HG02938 (cell line): ENCODE data around the gene CREBZF.

Experiments
- ATAC-seq: cut with Tn5 transposase; IDR thresholded peaks from one replicate; pipeline ENCODE4 v1.9.1; 2021; ENCODE audit warnings: mild to moderate bottlenecking, moderate library complexity; ENCODE audit not compliant: unreplicated experiment

Gene CREBZF, protein sequence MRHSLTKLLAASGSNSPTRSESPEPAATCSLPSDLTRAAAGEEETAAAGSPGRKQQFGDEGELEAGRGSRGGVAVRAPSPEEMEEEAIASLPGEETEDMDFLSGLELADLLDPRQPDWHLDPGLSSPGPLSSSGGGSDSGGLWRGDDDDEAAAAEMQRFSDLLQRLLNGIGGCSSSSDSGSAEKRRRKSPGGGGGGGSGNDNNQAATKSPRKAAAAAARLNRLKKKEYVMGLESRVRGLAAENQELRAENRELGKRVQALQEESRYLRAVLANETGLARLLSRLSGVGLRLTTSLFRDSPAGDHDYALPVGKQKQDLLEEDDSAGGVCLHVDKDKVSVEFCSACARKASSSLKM

DNA sequence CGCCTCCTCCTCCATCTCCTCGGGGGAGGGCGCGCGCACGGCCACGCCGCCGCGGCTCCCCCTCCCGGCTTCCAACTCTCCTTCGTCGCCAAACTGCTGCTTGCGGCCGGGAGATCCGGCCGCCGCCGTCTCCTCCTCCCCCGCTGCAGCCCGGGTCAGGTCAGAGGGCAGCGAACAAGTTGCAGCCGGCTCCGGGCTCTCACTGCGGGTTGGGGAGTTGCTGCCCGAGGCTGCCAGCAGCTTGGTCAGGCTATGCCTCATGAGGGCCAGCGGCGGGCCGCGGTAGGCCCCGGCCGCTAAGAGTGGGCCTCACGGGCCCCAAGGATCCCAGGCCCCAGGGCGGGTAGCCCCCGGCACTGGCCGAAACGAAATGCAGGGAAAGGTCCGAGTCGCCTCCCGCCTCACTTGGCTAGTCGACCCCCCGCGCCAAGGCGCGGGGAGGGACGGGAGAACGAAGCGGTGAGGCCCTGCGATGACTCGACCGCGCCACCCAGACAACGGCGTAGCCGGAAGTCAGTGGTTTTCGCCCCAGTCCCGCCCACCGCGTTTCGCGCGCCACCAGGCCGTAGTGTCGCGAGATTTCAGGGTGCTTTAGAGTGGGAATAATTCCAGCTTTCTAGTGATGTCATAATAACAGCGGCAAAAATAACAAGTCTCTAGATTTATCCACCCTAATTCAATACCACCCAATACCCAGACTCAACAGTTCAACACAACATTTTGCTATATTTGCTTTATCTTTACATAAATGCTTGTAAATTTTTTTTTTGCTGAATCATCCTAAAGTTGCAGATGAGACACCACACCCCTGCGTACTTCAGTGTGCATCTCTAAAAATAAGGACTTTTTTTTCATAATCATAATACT, at the start of gene CREBZF:
TSS of gene CREBZF (minus strand) at position 515 of the 867 bp plus-strand sequence. CDS start at position 261, 254 bp downstream.
- peak; percentile 83 for ATAC-seq

DNA sequence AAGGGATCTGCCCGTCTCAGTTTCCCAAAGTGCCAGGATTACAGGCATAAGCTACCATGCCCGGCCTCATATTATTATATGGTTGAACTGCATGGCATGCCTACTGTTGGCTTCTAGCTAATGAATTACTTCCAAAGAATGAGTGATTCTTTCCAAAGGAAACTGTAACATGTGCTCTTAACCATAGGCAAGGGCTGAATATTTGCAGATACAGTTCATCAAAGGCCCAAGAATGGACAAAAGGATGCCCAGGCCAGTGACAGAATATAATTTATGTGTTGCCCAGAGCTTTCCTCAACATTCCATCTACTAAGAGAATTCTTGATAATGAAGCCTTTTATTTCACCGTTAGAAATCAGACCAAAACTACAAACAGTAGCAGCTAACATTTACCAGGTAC, 48.0 kb upstream of the CREBZF start:
- ATAC-seq: no peak

DNA sequence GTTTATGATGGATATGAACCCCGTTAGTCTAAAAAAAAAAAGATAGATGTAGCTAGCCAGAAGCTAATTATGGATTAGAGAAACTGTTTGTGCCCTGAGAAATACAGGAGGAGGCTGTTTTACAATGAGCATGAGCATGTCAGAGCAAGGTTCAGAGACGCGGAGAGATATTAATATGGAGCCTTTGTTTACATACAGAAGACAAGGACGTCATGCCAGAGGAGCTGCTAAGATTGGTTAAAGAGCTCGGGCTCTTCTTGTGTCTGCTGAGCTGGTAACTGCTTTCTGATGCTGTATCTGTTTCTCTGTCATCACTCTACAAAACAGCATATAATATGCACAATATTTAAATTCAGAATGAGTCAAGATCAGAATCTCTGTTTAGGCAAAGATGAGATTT, 46.0 kb upstream of the CREBZF start:
- ATAC-seq: no peak

DNA sequence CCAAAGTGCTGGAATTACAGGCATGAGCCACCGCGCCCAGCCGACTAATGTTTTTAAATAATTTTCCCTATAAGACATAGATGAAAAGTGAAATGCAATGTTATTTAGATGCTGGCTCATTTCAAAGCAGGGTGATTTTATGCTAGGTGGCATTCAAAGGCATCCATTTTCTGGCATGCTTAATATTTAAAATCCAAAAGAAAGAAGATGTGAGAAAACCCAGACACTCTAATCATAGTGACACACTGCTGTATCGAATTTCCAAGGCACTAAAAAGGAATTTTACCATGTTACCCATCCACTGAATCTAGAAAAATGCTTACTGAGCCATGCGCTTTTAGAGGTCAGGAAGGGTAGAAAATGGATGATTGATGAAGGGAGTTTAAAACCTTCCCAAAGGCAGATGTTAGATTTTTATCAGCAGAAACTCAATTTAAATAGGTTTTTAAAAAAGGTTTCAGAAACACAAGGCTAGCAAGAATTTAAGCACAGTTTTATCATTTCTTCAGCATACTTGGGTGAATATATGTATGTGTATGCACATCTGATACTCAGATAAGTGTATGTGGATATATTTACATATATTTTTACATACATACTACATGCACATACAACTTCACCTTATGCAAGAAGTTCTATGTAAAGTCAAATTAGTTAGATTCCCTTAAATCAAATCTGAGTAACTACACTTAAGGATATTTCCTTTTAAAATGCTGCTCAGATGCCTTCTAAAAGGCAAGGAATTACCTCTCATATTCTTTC, 45.2 kb upstream of the CREBZF start:
- no peak for ATAC-seq

DNA sequence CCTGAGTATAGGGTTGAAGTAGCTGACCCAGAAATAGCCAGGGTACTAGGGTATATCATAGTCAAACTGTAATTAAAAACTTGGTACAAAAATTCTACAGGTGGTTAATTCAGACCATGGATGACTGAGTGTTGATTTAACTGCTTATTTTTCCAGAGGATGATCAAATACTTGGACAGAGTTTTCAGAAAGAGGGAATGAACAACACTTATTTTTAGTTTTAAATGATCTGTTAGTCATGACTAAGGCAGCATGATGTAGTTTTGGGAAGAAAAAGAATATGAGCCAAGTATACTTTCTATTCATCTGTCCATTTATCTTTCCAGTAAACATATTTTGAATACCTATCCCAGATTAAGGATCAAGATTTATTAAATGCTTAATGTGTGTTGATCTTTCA, 40.9 kb upstream of the CREBZF start:
- ATAC-seq: no peak

DNA sequence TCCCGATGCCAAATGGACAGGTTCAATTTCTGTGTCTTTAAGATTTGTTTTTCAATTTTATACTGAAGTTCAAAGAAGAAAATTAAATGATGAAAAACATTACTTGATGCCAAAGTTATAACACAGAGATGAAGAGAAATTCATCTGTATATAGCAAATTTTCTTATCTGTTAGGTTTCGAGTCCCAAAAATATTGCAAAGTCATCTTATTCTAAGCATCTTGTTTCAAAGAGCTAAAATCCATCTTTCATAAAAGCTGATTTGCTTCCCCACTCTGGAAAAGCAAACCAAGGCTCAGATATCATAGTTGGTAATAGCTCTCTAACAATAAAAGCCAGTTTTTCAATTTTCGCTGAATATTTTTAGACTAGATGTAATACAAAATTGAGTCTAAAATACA, 40.0 kb upstream of the CREBZF start:
- no peak for ATAC-seq

DNA sequence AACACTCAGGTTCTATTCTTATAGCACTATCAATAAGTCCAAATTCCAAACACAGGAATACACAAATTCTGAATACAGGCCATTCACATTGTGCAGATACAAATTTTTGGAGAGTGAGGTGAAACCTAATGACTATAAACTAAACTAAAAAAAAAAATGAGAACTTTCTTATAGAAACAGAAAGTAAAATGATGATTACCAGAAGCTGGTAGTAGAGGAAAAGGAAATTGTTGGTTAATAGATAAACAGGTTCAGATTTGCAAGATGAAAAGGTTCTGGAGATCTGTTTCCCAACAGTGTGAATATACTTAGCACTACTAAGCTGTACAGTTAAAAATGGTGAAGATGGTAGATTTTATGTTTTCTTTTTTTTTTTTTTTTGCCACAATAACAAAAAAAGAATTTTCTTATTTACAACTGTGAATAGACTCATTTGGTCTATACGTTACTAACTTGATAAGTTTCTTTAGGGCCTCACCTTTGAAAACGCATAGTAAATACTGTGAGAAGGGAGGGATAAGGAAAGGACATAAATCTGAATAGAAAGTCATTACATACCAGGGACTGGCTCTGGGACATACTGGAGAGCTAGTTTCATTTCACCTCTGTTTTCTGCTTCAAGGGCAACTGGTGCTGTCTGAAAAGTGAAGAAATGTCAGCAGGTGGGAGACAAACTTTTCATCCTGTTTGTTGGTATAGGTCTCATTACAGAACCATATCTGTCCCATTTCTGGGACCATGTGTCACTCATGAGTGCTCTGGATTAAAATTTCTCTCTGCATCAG, 35.2 kb upstream of the CREBZF start:
- ATAC-seq: peak; percentile 91

DNA sequence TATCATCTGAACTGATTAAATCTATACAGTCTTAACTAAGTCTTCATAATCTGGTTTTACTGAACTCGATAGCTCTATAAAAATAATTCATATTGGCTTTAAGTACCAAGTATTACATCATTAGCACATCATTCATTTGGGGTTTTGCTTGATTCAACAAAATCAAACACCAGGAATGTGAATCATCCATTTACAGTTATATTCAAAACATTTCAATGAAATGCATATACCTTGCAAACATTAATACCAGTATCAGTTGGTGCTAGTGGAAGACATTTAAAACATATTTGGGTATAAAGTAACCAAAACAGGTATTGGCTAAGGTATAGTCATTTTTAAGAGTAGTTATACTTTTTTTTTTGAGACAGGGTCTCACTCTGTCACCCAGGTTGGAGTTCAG, 33.3 kb upstream of the CREBZF start:
- no peak for ATAC-seq

DNA sequence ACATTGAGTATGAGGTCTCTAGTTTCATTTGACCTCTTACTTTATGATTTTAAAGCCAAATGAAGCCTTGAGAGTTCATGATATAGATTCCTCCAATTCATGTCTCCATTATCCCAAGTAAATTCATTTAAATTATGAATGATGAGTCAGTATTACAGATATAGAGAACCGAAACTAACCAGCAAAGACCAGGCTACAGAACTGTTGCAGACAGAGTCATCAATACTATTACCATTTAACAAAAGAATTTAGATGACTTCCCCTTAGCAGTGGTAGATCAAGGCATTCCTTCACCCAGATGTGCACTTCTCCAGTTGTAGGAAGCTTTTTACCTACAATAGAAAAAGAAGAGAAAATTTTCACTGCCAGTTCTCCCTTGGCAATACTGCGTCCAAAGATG, 32.8 kb upstream of the CREBZF start:
- ATAC-seq: peak; percentile 42

DNA sequence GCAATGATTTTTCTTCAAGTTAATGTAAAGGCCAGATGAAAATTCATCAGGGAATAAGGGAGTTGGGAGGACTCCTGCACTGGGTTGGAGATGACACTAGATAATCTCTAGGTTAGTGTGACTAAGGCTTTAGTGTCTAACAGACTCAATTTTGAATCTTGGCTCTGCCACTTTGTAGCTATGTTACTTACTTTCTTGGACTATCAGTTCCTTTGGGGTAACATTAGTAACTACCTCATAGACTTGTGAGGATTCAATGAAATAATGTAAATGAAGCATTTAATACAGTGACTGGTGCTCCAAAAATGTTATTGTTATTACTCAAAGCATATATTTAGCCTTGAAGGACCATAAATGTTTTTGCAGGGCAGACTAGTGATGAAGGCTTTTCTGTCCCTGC, 30.6 kb upstream of the CREBZF start:
- no peak for ATAC-seq

DNA sequence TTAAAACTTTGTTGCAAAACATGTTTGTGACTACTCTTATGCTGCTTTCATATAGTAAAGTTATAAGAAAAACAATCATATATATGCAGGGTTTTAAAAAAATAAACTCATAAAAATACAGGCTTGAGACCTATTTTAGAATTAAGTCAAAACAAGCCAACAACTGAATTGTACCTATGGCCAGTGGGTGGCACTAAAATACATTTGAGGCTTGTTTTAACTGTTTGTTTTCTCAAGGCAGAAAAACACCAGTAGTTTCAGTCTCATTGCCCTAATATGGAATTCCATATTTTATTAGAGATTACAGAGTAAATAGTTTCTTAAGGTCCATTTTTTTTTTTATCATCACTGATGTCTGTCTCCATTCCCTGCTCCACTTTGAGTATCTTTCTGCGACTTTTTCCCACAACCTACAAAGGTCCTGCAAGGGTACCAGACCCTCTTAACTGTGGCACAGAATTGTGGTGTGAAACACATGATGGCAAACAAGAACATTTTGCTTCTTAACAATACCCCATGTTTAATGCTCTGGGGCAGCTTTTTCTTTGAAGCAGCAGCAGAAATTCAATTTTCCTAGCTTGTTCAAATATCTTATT, 29.6 kb upstream of the CREBZF start:
- ATAC-seq: no peak

DNA sequence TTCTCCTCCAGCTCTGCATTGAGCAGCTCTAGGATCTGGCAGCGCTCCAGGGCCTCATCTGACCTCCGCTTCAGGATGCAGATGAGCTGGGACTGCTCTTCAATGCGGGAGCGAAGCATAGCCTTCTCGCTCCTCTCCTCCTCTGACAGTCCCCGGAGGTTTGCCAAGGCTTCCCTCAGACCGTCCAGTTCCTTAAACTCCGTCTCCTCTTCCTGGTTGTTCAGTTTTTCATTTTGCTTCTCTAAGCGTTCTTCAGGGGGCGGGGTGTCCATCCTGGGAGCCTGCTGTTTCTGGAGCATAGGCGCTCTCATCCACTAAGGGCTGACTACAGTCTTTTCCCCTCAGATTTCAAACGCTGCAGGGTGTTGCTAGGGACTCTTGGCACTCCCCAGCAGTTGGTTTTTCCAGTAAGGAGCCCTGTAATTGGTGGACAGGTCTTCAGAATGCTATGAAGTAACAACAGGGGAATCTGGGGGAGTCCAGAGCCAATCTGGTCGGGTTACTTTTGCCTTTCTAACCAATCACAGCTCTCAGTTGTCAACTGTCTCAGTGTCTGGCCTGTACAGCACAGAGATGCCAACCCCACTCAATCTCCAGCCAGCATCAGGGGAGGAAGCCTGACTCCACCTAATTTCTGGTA, 21.0 kb upstream of the CREBZF start, which contains the start of gene CCDC89:
TSS of gene CCDC89 (minus strand) at position 376 of the 640 bp plus-strand sequence. CDS start at position 311, 65 bp downstream.
- no peak for ATAC-seq

DNA sequence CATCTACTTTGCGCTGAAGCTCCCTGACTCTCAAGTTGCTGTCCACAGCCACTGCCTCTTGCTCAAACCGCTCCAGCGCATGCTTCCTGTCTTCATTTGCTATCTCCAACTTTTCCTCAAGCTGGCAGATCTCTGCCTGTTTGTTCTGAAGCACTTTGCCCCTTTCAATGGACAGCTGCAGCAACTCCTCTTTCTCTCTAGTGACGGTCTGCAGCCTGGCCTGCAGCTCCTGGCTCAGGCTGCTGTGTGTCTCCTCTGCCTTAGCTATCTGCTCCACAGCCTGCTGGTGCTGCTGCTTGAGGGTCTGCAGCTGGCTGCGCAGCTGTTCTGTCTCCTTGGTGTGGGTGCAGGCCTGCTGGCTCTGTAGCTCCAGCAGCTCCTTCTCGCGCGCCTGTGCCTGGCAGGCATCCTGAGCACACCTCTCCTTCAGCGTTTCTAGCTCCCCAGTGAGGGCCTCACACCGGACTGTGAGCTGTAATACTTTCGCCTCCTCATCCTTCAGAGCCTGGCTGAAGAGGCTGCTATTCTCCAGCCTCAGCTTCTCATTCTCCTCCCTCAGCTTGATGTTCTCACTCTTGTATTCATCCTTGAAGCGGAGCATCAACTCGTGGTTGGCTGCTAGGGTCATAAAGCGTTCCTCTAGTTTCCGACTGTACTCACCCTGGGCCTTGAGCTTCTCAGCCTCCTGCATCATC, 20.3 kb upstream of the CREBZF start:
- no peak for ATAC-seq

DNA sequence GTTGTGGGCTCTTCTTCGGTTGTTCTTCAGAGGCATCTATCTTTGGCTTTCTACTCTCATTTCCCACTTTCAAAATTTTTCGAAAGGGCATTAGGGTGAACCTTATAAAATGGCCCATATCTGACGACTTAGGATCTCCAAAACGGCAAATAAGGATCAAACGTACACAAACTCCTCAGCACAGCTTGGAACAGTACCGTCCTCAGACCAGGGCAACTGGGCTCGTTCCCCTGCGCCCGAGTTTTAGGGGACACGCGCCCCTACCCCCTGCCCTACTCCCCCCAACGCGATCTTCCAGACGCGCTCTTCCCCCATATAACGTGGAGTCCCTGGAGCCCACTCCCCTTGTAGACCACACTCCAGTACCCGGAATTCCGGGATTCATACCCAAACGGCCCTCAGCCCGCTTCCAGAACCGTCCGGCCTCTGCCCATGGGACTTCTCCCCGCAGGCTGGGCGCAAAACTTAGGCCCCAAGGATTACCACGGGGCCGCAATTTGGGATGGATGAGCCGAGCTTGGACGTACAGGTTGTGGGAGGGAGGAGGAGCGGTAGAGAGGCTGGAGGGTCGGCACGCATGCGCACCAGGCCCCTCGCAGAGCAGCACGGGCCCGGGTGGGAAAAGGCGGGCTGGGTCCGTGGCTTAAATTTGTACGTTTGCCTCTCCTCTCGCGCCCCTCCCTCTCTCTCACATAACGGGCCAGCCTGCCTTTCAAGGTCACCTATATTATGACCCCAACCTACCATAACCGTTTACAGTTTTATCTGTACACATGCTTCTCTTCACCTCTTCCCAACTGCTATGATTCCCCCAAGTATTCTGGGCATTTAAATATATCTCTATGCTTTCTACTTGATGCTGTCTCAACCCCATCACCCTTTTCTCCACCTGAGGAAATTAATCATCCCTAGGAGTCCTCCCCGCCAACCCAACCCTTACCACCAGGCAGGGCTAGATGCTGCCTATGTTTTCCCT, 17.7 kb upstream of the CREBZF start:
- peak; percentile 84 for ATAC-seq

DNA sequence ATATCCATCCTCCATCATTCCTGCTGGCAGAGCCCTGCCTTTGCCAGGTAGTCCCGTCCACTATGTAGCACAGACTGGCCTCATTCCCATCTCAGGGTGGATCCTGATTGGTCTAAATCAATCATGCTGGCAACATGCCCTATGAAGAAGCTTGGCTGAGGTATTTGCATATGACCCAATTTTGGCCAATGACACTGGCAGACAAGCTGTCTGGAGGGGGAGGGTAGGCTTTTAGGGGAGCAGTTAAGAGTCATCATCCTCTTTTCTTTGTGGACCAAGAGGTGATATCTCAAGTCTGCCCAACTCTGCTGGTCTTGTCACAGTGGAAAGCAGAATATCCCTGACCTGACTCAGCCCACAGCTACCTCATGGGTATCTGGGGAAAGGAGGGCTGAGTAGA, 16.0 kb upstream of the CREBZF start:
- ATAC-seq: no peak

DNA sequence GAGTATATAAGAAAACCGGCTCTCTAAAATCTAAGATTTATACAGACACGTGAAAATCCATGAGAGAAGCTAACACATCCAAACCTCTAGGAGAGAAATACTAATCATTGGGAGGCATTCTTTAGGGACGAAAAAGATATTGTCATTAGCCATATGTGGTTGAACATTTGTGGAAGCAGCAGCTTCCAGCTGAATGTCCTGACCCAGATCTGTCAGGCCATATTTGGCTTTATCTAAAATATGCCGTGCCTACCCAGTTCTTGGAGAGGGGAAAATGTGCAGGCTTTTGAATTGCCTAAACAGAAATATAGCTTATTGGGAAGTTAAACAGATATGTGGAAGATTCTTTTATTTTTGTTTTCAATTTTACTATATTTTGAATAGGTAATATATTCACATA, 14.6 kb upstream of the CREBZF start:
- no peak for ATAC-seq

DNA sequence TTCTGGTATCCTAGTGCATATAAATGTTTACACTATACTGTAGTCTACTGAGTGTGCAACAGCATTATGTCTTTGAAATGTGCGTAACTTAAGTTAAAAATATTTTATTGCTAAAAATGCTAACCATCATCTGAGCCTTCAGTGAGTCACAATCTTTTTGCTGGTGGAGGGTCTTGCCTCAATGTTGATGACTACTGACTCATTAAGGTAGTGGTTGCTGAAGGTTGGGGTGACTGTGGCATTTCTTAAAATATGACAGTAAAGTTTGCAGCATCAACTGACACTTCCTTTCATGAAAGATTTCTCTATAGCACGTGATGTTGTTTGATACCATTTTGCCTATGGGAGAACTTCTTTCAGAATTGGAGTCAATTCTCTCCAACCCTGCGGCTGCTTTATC, 8.5 kb upstream of the CREBZF start:
- ATAC-seq: no peak
